ENCODE data around the gene CRHR1. TPM values are rescaled to one million over a fixed set of nuclear protein-coding genes. Genes with fewer than 3 reads are reported as not detected.

Gene CRHR1
- total RNA-seq, 4 donors from 2014 or later = not detected

GRCh38 chr17:45826919-45827588 lies 42.9 kb downstream of the CRHR1 start:
- Histone ChIP-seq H3K4me1 (no peaks in the 10 kb centered on the region), H3K4me3 (replicated peaks in 1 of 3) (no peak overlapping the region), H3K27ac (no peak overlapping the region), H3K9me3 (no peaks in the 10 kb centered on the region), H3K27me3 (no peaks in the 10 kb centered on the region), H3K36me3 (no peaks in the 10 kb centered on the region)
- intact Hi-C loops (cut with DNase I) = no loop called here
- no peak for TF ChIP-seq POLR2A (IDR thresholded peaks at IDR 0.05)
- no peak for TF ChIP-seq CTCF (IDR thresholded peaks at IDR 0.05)
- DNase-seq = no peak
- WGBS, 2 donors = 89% methylated on average over 16 of the region's 16 CpGs

GRCh38 chr17:45828171-45828570 lies 44.1 kb downstream of the CRHR1 start:
- no peaks in the 10 kb centered on the region for H3K4me1 ChIP-seq
- DNase-seq = no peak
- 81 to 86% methylated on average over 9 of the region's 9 CpGs for WGBS, 2 donors
- no peak overlapping the region for H3K4me3 ChIP-seq (replicated peaks in 1 of 3)
- H3K9me3 ChIP-seq = no peaks in the 10 kb centered on the region
- TF ChIP-seq CTCF (IDR thresholded peaks at IDR 0.05) (no peak), POLR2A (IDR thresholded peaks at IDR 0.05) (no peak)
- no peaks in the 10 kb centered on the region for H3K36me3 ChIP-seq
- no peak overlapping the region for H3K27ac ChIP-seq
- H3K27me3 ChIP-seq = no peaks in the 10 kb centered on the region
- intact Hi-C loops (cut with DNase I) = no loop called here

DNA sequence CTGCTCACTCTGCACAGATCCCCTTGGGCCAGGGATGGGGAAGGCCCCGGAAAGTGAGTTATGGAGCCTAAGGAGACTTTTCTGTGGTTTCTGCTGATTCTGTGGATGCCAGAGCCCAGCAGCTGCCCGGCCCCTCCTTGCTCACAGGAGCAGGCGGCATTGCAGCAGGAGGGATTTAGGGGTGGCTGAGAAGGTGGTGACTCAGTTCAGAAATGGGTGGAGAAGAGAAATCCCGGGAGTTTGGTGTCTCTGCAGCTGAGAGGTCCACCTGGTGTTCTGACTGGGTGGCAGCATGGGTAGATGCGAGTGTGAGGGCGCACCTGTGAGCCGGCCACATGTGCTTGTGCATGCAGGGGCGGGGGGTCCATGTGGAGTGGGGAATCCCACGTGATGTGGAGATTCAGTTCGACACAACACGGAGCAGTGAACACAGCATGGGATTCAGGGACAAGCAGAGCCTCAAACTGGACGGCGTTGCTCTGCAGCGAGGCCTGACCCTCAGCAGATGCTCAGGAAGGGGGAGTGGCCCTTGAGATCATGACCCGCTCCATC lies 44.5 kb downstream of the CRHR1 start:
- H3K36me3 ChIP-seq = no peaks in the 10 kb centered on the region
- no peaks in the 10 kb centered on the region for H3K27me3 ChIP-seq
- no peaks in the 10 kb centered on the region for H3K9me3 ChIP-seq
- no peak overlapping the region for H3K4me3 ChIP-seq (replicated peaks in 1 of 3)
- TF ChIP-seq CTCF (IDR thresholded peaks at IDR 0.05) = no peak
- TF ChIP-seq POLR2A (IDR thresholded peaks at IDR 0.05) = no peak
- intact Hi-C loops (cut with DNase I) = no loop called here
- no peaks in the 10 kb centered on the region for H3K4me1 ChIP-seq
- 70 to 86% methylated on average over 13 to 15 of the region's 15 CpGs for WGBS, 2 donors
- H3K27ac ChIP-seq = no peak overlapping the region
- DNase-seq = no peak

DNA sequence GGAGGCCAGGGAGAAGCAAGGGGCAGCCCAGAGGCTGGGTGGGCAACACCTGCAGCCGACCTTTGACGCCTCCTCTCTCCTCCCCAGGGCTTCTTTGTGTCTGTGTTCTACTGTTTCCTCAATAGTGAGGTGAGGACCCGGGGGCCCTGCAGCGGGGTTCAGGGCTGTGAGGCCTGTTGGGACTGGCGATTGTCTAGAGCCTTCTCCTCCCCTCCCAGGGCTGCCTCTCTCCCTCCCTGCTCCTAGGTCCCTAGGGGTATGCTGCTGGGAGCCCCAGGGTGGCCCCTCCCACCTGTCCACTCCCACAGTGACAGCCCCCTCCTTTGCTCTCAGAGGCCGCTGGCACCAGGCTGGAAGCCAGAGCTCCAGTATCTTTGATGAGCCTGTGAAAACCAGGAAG lies 49.8 kb downstream of the CRHR1 start:
- intact Hi-C loops (cut with DNase I) = loop anchor here (2.0 to 10.0 kb wide), 3 partner anchors 112 to 439 kb away; no protein-coding TSS in a partner anchor
- TF ChIP-seq POLR2A (IDR thresholded peaks at IDR 0.05) = no peak
- TF ChIP-seq CTCF (IDR thresholded peaks at IDR 0.05) = no peak

More for the DNA sequence above, 49.8 kb downstream of the CRHR1 start:
- H3K4me3 ChIP-seq (replicated peaks in 1 of 3) = no peak overlapping the region
- 50 to 69% methylated on average over 1 to 5 of the region's 6 CpGs for WGBS, 2 donors
- H3K36me3 ChIP-seq = no peaks in the 10 kb centered on the region
- no peaks in the 10 kb centered on the region for H3K4me1 ChIP-seq
- DNase-seq = no peak
- no peak overlapping the region for H3K27ac ChIP-seq
- no peaks in the 10 kb centered on the region for H3K9me3 ChIP-seq
- H3K27me3 ChIP-seq = no peaks in the 10 kb centered on the region

Measured in thyroid gland (tissue), 4 donors.